Measurements from ENCODE around the gene SNAPIN. TPM values are rescaled to one million over a fixed set of nuclear protein-coding genes. Genes with fewer than 3 reads are reported as not detected.
A peak's percentile ranks its signal among the peaks of the same experiment; 100 is the strongest.
"Not testable (repeated sequence)": the region's sequence is repeated elsewhere in the genome, so short reads cannot be mapped to it uniquely, and the experiment has no call there.

SNAPIN gene
- total RNA-seq, 1 donor from 2014 or later = 50.4 TPM

DNA sequence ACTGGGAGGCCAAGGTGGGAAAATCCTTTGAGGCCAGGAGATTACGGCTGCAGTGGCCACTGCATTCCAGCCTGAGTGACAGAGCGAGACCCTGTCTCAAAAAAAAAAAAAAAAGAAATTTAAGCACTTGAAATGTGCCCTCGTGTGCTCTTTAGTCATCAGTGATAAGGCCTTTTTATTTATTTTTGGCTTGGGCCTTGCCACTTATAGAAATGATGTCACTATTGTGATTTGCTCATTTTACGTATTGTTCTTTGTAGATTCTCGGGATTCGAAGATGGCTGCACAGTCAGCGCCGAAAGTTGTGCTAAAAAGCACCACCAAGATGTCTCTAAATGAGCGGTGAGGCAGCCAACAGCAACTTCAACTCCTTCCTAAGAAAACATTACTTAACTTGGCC lies 22.2 kb upstream of the SNAPIN start:
- ChIA-PET POLR2A (no interaction called here), CTCF (no interaction called here)
- Mint-ChIP-seq H3K27ac (no peak overlapping the region), H3K4me1 (peaks cover 41% of the 10 kb centered on the region), H3K36me3 (ENCODE audit: low read depth) (peaks cover 69% of the 10 kb centered on the region), H3K4me3 (peak overlapping the region; percentile 11), H3K27me3 (no peaks in the 10 kb centered on the region), H3K9me3 (no peaks in the 10 kb centered on the region)
- ATAC-seq (ENCODE audit: low read depth) (no peak), DNase-seq (no peak)
- intact Hi-C loops (cut with micrococcal nuclease) = no loop called here
- TF ChIP-seq, protein P1, sequence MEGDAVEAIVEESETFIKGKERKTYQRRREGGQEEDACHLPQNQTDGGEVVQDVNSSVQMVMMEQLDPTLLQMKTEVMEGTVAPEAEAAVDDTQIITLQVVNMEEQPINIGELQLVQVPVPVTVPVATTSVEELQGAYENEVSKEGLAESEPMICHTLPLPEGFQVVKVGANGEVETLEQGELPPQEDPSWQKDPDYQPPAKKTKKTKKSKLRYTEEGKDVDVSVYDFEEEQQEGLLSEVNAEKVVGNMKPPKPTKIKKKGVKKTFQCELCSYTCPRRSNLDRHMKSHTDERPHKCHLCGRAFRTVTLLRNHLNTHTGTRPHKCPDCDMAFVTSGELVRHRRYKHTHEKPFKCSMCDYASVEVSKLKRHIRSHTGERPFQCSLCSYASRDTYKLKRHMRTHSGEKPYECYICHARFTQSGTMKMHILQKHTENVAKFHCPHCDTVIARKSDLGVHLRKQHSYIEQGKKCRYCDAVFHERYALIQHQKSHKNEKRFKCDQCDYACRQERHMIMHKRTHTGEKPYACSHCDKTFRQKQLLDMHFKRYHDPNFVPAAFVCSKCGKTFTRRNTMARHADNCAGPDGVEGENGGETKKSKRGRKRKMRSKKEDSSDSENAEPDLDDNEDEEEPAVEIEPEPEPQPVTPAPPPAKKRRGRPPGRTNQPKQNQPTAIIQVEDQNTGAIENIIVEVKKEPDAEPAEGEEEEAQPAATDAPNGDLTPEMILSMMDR (IDR thresholded peaks at IDR 0.05) = no peak

DNA sequence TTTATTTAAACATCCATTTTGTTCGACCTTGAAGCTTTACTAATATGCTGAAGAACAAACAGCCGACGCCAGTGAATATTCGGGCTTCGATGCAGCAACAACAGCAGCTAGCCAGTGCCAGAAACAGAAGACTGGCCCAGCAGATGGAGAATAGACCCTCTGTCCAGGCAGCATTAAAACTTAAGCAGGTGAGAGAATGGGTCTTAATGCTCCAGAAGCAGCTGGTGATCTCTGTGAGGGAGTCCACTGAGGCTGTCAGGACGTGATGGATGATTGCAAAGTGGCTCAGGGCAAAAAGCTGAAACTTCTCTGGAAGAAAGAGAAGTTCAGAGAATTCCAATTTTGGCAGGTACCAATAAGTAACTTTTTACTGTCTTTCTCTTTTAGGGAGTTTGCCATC lies 20.2 kb upstream of the SNAPIN start:
- ChIA-PET CTCF (interaction anchor here (0.8 to 1.8 kb wide), 4 partner anchors 11 to 128 kb away, joined by 3 to 10 read pairs (median 4); partner anchors contain the start of gene S100A13), POLR2A (interaction anchor here (0.6 to 1.9 kb wide), 6 partner anchors 20 to 660 kb away, joined by 3 to 10 read pairs (median 5); partner anchors contain the start of gene SNAPIN)
- H3K9me3 Mint-ChIP-seq = no peaks in the 10 kb centered on the region
- DNase-seq (no peak), ATAC-seq (ENCODE audit: low read depth) (no peak)
- H3K4me3 Mint-ChIP-seq = no peak overlapping the region
- H3K36me3 Mint-ChIP-seq (ENCODE audit: low read depth) = peaks cover 84% of the 10 kb centered on the region
- H3K27me3 Mint-ChIP-seq = no peaks in the 10 kb centered on the region
- peaks cover 35% of the 10 kb centered on the region for H3K4me1 Mint-ChIP-seq
- TF ChIP-seq, protein P1 (IDR thresholded peaks at IDR 0.05) = no peak
- no peak overlapping the region for H3K27ac Mint-ChIP-seq
- intact Hi-C loops (cut with micrococcal nuclease) = no loop called here

DNA sequence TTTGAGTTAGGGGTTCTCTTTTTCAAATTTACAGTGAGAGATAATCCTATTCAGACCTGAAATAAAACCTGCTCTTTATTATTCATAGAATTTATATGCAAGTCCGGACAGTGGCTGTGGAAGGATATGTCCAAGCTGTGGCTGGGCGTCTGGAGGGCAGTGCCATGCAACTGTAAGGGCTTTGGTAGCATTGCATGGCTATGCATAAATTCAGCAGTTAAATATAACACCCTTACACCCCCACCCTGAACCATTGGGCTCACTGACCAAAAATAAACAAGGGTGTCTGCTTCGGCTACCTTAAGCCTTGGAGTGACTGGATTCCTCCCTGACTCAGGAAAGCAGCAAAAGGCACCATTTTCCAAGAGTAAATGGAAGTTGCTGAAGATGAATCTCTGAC lies 19.2 kb upstream of the SNAPIN start:
- Mint-ChIP-seq H3K36me3 (ENCODE audit: low read depth) (peaks cover 87% of the 10 kb centered on the region), H3K4me3 (no peak overlapping the region), H3K9me3 (no peaks in the 10 kb centered on the region), H3K27me3 (no peaks in the 10 kb centered on the region), H3K27ac (no peak overlapping the region), H3K4me1 (peaks cover 30% of the 10 kb centered on the region)
- intact Hi-C loops (cut with micrococcal nuclease) = no loop called here
- POLR2A ChIA-PET = interaction anchor here (0.7 to 2.1 kb wide), 4 partner anchors 13 to 103 kb away, joined by 5 to 8 read pairs (median 6); partner anchors contain the start of genes S100A6 and SNAPIN
- TF ChIP-seq, protein P1 (IDR thresholded peaks at IDR 0.05) = no peak
- CTCF ChIA-PET = interaction anchor here (1.5 to 2.6 kb wide), 2 partner anchors 67 to 106 kb away, joined by 3 to 8 read pairs; no protein-coding TSS in a partner anchor
- no peak for ATAC-seq (ENCODE audit: low read depth)
- no peak for DNase-seq

DNA sequence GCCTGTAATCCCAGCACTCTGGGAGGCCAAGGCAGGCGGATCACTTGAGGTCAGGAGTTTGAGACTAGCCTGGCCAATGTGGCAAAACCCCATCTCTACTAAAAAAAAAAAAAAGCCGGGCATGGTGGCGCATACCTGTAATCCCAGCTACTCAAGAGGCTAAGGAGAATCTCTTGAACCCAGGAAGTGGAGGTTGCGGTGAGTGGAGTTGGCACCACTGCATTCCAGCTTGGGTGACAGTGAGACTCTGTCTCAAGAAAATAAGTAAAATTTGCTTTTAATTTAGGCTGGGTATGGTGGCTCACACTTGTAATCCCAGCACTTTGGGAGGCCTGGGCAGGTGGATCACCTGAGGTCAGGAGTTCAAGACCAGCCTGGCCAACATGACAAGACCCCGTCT lies 18.3 kb upstream of the SNAPIN start:
- Mint-ChIP-seq H3K36me3 (ENCODE audit: low read depth) (peaks cover 91% of the 10 kb centered on the region), H3K4me1 (peaks cover 27% of the 10 kb centered on the region)
- H3K9me3 Mint-ChIP-seq; ATAC-seq (ENCODE audit: low read depth); H3K4me3 Mint-ChIP-seq; intact Hi-C loops (cut with micrococcal nuclease); DNase-seq; H3K27me3 Mint-ChIP-seq; H3K27ac Mint-ChIP-seq: not testable (repeated sequence)
- ChIA-PET POLR2A (interaction anchor here (0.7 to 2.1 kb wide), 6 partner anchors 12 to 280 kb away, joined by 3 to 8 read pairs (median 4); partner anchors contain the start of gene SNAPIN), CTCF (interaction anchor here (1.5 to 2.6 kb wide), 2 partner anchors 68 to 107 kb away, joined by 3 to 8 read pairs; no protein-coding TSS in a partner anchor)

DNA sequence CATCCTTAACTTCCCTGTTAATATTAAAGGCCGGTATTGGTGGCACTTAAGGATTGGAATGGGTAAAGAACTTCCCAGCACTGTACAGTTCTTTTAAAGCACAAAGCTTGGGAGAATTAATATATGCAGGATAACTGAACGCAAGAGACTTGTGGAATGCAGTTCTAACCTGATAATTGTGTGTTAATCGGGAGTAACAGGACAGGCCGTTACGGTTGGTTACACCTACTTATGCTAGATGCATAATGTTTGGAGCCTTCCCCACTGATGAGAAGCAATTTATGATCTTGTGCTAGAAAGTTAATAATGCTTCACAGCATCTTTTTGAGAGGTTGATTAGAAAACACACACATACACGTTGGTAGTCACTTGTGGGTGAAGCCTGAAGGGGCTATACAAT lies 17.6 kb upstream of the SNAPIN start:
- DNase-seq (no peak), ATAC-seq (ENCODE audit: low read depth) (no peak)
- TF ChIP-seq, protein P1 (IDR thresholded peaks at IDR 0.05) = no peak
- POLR2A ChIA-PET = interaction anchor here (1.0 to 2.1 kb wide), 4 partner anchors 11 to 69 kb away, joined by 3 to 8 read pairs (median 5); partner anchors contain the start of gene SNAPIN
- Mint-ChIP-seq H3K4me1 (peaks cover 26% of the 10 kb centered on the region), H3K27ac (no peak overlapping the region), H3K36me3 (ENCODE audit: low read depth) (peaks cover 94% of the 10 kb centered on the region), H3K27me3 (no peaks in the 10 kb centered on the region), H3K9me3 (no peaks in the 10 kb centered on the region), H3K4me3 (no peak overlapping the region)
- CTCF ChIA-PET = interaction anchor here (0.6 to 2.6 kb wide), 2 partner anchors 68 to 130 kb away, joined by 3 to 8 read pairs; no protein-coding TSS in a partner anchor
- intact Hi-C loops (cut with micrococcal nuclease) = no loop called here
